ENCODE data around the gene SUN2. TPM values are rescaled to one million over a fixed set of nuclear protein-coding genes. Genes with fewer than 3 reads are reported as not detected.
A peak's percentile ranks its signal among the peaks of the same experiment; 100 is the strongest.

The SUN2 gene
- total RNA-seq, 1 donor from 2014 or later: 896 TPM

DNA sequence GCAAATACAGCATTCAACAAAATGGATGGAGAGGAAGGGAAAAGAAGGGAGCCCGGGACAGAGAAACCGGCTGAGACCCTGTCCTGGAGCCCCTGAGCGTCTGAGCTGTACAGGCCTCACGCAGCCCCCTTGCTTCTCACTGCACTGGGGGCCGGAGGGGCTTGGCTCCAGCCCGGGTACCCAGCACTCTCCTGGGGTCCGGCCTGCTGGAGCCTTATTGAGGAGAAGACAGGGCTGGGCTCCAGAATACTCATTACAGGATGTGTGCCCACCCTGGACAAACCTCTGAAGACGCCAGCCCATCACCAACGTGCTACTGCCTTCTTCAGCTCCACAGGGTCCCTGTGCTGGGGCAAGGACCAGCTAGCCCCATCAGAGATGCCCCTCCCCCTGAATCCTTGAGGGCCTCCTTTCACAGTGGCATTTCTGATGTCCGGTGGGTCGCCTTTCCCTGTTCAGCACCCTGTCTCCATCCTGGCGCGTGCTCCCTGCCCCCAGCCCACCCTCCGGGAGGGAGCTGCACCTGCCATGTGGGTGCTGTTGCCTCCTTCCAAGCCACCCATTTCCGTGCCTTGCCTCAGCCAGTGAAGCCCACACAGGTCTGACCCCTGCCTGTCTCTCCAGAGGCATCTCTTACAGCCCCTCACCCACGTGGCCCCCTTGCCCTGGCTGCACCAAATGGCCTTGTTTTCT is 14.6 kb upstream of the SUN2 start:
- Histone ChIP-seq H3K9me3 (no peaks in the 10 kb centered on the region), H3K4me3 (no peak overlapping the region), H3K27me3 (no peaks in the 10 kb centered on the region), H3K27ac (no peak overlapping the region), H3K4me1 (no peaks in the 10 kb centered on the region), H3K36me3 (no peaks in the 10 kb centered on the region)
- TF ChIP-seq, protein P1, sequence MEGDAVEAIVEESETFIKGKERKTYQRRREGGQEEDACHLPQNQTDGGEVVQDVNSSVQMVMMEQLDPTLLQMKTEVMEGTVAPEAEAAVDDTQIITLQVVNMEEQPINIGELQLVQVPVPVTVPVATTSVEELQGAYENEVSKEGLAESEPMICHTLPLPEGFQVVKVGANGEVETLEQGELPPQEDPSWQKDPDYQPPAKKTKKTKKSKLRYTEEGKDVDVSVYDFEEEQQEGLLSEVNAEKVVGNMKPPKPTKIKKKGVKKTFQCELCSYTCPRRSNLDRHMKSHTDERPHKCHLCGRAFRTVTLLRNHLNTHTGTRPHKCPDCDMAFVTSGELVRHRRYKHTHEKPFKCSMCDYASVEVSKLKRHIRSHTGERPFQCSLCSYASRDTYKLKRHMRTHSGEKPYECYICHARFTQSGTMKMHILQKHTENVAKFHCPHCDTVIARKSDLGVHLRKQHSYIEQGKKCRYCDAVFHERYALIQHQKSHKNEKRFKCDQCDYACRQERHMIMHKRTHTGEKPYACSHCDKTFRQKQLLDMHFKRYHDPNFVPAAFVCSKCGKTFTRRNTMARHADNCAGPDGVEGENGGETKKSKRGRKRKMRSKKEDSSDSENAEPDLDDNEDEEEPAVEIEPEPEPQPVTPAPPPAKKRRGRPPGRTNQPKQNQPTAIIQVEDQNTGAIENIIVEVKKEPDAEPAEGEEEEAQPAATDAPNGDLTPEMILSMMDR (IDR thresholded peaks at IDR 0.05): no peak
- DNase-seq (ENCODE audit: low spot score in 2 of 2): no peak
- intact Hi-C loops (cut with DNase I): no loop called here

DNA sequence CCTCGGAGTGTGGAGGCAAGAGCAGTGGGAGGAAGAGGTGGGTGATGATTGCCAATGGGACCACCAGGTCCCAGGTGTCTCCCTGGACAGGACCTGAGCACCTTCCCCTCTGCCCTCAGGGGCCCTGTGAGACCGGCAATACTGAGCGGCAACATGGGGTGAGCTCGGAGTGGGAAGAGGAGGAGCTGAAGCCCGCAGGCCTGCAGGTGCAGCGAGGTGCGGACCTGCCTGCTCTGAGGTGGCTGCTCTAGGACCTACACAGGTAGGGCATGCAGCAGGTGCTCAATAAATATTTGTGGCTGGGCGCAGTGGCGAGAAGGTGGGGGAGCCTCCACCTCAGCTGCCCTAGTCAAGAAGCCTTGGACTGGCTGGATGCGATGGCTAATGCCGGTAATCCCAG is 12.2 kb upstream of the SUN2 start:
- Histone ChIP-seq H3K9me3 (no peaks in the 10 kb centered on the region), H3K4me3 (no peak overlapping the region), H3K36me3 (no peaks in the 10 kb centered on the region), H3K27ac (no peak overlapping the region), H3K4me1 (peaks cover 0 to 6% of the 10 kb centered on the region in 2 donors), H3K27me3 (no peaks in the 10 kb centered on the region)
- TF ChIP-seq, protein P1 (IDR thresholded peaks at IDR 0.05): no peak
- intact Hi-C loops (cut with DNase I): loop anchor here (2.0 to 5.0 kb wide), 4 partner anchors 75 to 354 kb away; no protein-coding TSS in a partner anchor
- DNase-seq (ENCODE audit: low spot score in 2 of 2): no peak

DNA sequence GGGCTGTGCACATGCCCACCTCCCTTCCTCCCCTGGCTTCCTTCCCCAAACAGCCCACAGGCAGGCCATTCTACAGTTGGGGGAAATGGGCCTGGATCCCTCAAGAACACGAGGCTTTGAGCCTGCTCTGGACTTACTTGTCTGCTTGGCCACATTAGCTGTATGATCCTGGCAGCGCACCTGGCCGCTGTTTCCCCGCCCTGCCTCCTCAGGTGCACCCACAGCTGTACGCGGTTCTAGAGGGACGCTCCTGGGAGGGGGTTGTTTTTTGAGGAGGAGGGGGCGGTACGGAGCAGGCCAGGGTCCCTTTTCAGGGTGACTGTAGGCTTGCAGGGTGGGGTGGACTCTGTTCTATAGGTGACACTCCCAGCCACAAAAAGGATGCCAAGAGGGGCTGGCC is 11.5 kb upstream of the SUN2 start:
- Histone ChIP-seq H3K27me3 (no peaks in the 10 kb centered on the region), H3K9me3 (no peaks in the 10 kb centered on the region), H3K36me3 (no peaks in the 10 kb centered on the region), H3K27ac (no peak overlapping the region), H3K4me1 (peaks cover 0 to 6% of the 10 kb centered on the region in 2 donors), H3K4me3 (no peak overlapping the region)
- intact Hi-C loops (cut with DNase I): loop anchor here (5.0 kb wide), 3 partner anchors 95 to 355 kb away; no protein-coding TSS in a partner anchor
- TF ChIP-seq, protein P1 (IDR thresholded peaks at IDR 0.05): no peak
- no peak for DNase-seq (ENCODE audit: low spot score in 2 of 2)

DNA sequence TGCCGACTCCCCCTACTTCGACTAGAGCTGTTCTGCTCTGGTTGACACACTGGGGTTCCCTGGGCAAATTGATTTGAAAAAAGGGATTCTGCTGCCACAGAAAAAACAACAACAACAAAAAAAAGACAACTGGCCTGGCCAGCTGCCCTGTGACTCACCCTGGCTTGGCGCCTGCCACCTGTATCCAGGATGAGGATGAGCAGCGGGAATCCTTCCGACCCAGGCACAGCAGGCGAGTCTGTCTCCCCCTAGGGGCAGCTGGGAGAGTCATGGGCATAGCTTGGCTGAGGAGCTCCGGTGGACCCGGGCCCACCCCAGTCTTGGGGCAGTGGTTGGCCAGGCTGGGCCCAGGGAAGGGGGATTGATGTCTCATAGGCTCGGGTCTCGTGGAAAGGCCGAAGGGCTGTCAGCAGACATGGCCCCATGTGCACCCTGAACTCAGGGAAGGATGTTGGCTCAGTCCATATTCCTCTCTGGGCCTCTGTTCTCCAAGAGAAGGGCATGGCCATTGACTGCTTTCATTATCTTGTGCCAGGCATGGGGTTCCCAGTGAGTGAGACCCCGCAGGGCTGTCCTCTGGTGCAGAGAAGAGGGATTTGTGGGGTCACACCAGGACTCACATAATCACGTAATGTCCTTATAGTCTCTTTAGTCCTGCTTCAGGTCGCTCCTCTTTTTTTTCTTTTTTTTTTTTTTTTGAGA is 10.4 kb upstream of the SUN2 start:
- Histone ChIP-seq H3K4me3 (no peak overlapping the region), H3K27ac (no peak overlapping the region), H3K27me3 (no peaks in the 10 kb centered on the region), H3K36me3 (no peaks in the 10 kb centered on the region), H3K9me3 (no peaks in the 10 kb centered on the region), H3K4me1 (peaks cover 0 to 6% of the 10 kb centered on the region in 2 donors)
- DNase-seq (ENCODE audit: low spot score in 2 of 2): no peak
- intact Hi-C loops (cut with DNase I): loop anchor here (5.0 kb wide), 3 partner anchors 96 to 356 kb away; no protein-coding TSS in a partner anchor
- TF ChIP-seq, protein P1 (IDR thresholded peaks at IDR 0.05): peak; percentile 28 to 62 (median 52)

DNA sequence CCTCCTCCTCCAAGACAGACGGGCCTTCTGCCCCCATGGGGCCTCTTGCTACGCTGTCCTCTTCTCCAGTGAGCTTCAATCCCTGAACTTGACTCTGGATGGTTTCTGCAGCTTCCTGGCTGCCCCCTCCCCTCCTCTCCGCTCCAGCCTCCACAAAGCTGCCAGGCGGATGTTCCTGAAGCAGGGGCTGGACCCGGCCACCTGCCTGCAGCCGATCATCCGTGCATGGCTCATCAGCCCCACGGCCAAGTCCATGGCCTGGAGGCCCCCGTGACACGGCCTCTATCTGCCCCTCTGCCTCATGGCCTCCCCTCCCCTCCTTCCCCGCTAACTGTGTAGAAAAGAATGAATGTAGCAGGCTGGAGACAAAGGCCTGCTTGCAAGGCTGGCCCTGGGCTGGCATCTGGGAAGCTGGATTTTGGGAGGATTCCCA is 6.8 kb upstream of the SUN2 start:
- Histone ChIP-seq H3K36me3 (no peaks in the 10 kb centered on the region), H3K27me3 (no peaks in the 10 kb centered on the region), H3K27ac (no peak overlapping the region), H3K4me1 (peaks cover 0 to 6% of the 10 kb centered on the region in 2 donors), H3K4me3 (no peak overlapping the region), H3K9me3 (no peaks in the 10 kb centered on the region)
- intact Hi-C loops (cut with DNase I): no loop called here
- DNase-seq (ENCODE audit: low spot score in 2 of 2): no peak
- TF ChIP-seq, protein P1 (IDR thresholded peaks at IDR 0.05): no peak

Data from ascending aorta (tissue), 2 donors.